Activated CD8-positive, alpha-beta T cell treated with anti-CD3 and anti-CD28 coated beads for 36 hours (primary cell): ENCODE results near the gene PMEL. TPM values are rescaled to one million over a fixed set of nuclear protein-coding genes. Genes with fewer than 3 reads are reported as not detected.
"Not testable (repeated sequence)": the region's sequence is repeated elsewhere in the genome, so short reads cannot be mapped to it uniquely, and the experiment has no call there.

Experiments
- ATAC-seq: fragments of 200-7000 bp; cut with Tn5 transposase; one replicate; pipeline ENCODE4 v1.10.0; 2021; ENCODE audit warnings: mild to moderate bottlenecking, moderate library complexity
- CTCF ChIA-PET: fragments of 350-600 bp; sonication (Branson Sonifier 250); formaldehyde crosslinking; loops from one replicate; lab custom pipeline; 2021; ENCODE audit warnings: antibody characterized with exemption; lab: Charles Lee
- POLR2A ChIA-PET: fragments of 350-600 bp; sonication (Branson Sonifier 250); formaldehyde crosslinking; loops from one replicate; lab custom pipeline; 2021; ENCODE audit warnings: antibody characterized with exemption; lab: Charles Lee
- DNase-seq: peaks from one replicate; pipeline ENCODE4 v3.0.0-alpha.2; 2020
- H3K27ac Mint-ChIP-seq: one replicate; pipeline ENCODE4 v1.8.0; 2021; ENCODE audit warnings: mild to moderate bottlenecking, mixed read lengths
- H3K27me3 Mint-ChIP-seq: one replicate; pipeline ENCODE4 v1.8.0; 2021; ENCODE audit warnings: mixed read lengths
- H3K36me3 Mint-ChIP-seq: one replicate; pipeline ENCODE4 v1.8.0; 2021; ENCODE audit warnings: low read depth, mixed read lengths
- H3K4me1 Mint-ChIP-seq: one replicate; pipeline ENCODE4 v1.8.0; 2021; ENCODE audit warnings: low read depth, mixed read lengths
- H3K4me3 Mint-ChIP-seq: one replicate; pipeline ENCODE4 v1.8.0; 2021; ENCODE audit warnings: mild to moderate bottlenecking, moderate library complexity, mixed read lengths
- H3K9me3 Mint-ChIP-seq: one replicate; pipeline ENCODE4 v1.8.0; 2021; ENCODE audit warnings: mixed read lengths
- intact Hi-C: fragments of 100-400 bp; cut with micrococcal nuclease; formaldehyde crosslinking; loops from one replicate; pipeline ENCODE4 v1.10.0; 2022
- total RNA-seq, 2 experiments: library from RNA; stranded (reverse); gene quantifications; one replicate each; pipeline ENCODE4 v1.2.3, GENCODE V29; 2021
- TF ChIP-seq, protein P1 (sequence below): fragments of 200-600 bp; IDR thresholded peaks from one replicate; pipeline ENCODE4 v1.8.0; 2022; ENCODE audit warnings: antibody characterized with exemption, mild to moderate bottlenecking

PMEL gene
- total RNA-seq, 2 experiments from 2014 or later: 0.65 to 1.2 TPM

DNA sequence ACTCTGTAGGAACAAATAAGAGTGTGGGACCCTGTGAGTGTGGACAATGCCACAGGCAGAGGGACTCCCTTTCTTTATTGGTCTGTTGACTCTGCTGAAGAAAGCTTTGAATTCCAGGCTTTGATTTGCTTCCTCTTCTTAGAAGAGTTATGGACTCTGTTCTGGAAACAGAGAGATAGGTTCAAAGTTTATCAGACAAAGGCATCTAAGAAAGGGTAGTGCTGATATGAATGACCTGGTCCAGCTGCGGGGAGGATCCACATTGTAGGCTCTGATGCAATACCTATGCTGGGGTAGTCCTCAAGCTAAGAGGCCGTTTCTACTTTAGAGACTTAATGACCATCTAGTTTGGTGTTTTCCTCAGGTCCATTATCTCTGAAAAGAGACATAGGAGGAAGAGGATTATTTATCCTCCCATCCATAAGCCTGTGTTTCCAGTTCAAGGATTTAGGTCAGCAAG, 44.3 kb upstream of the PMEL start:
- Mint-ChIP-seq H3K36me3 (no peaks in the 10 kb centered on the region), H3K4me3 (no peak overlapping the region), H3K4me1 (peaks cover 45% of the 10 kb centered on the region), H3K27me3 (no peaks in the 10 kb centered on the region), H3K9me3 (no peaks in the 10 kb centered on the region), H3K27ac (no peak overlapping the region)
- POLR2A ChIA-PET: interaction anchor here (1.6 to 3.1 kb wide), 2 partner anchors 8 to 11 kb away, joined by 4 to 15 read pairs; partner anchors contain the start of gene IKZF4
- DNase-seq (no peak), ATAC-seq (no peak)
- intact Hi-C loops: no loop called here
- TF ChIP-seq, protein P1, sequence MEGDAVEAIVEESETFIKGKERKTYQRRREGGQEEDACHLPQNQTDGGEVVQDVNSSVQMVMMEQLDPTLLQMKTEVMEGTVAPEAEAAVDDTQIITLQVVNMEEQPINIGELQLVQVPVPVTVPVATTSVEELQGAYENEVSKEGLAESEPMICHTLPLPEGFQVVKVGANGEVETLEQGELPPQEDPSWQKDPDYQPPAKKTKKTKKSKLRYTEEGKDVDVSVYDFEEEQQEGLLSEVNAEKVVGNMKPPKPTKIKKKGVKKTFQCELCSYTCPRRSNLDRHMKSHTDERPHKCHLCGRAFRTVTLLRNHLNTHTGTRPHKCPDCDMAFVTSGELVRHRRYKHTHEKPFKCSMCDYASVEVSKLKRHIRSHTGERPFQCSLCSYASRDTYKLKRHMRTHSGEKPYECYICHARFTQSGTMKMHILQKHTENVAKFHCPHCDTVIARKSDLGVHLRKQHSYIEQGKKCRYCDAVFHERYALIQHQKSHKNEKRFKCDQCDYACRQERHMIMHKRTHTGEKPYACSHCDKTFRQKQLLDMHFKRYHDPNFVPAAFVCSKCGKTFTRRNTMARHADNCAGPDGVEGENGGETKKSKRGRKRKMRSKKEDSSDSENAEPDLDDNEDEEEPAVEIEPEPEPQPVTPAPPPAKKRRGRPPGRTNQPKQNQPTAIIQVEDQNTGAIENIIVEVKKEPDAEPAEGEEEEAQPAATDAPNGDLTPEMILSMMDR: no peak
- CTCF ChIA-PET: interaction anchor here (0.9 to 11.7 kb wide), 5 partner anchors 9 to 271 kb away, joined by 3 to 81 read pairs (median 3); partner anchors contain the start of gene SUOX

DNA sequence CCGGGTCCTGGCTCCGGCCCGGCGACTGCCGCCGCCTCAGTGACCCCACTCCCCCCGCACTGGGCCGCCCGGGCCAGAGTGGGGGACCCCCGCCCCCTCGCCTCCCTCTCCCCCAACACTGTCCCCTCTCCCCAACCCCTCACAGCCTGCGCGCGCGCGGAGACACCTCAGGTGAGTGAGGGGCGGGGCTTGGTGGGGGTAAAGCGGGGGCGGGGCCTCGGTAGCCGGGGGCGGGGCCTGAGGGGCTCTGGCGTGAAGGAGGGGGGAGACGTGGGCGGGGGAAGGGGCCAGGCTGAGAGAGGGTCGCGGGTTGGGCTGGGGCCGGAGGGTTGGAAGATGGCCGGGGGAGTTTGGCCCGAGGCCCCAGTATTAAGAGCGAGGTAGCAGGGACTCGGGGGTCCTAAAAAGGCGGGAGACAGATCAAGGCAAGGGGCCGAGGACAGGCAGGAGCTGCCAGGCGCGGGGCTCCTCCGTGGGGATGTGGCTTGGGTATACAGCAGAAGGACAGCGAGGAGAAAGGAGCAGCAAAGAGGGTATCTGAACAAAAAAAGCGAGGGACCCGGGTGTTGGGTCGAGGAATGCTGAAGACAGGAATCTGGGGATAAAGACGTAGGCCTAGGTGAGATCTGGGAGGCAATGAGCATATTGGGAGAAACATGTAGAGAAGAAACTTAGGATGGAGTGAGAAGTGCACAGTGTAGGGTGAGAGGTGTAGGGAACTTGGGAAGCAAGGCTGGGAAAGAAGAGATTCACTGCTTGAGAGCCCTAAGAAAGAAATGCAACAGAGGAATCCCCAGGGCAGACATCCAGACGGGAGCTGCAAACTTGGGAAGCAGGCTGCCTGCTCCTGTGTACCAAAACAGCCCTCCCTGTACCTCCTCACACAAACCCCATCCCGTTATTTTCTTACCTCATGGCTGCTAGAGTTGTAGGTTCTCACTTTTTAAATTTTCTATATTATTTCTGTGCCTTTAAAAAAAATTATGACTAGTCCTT, 42.0 kb upstream of the PMEL start:
- ATAC-seq (peak; percentile 84), DNase-seq (peak; percentile 68)
- Mint-ChIP-seq H3K9me3 (no peaks in the 10 kb centered on the region), H3K27ac (peak overlapping the region; percentile 89), H3K36me3 (no peaks in the 10 kb centered on the region), H3K4me3 (peak overlapping the region; percentile 85), H3K4me1 (peaks cover 41% of the 10 kb centered on the region), H3K27me3 (no peaks in the 10 kb centered on the region)
- ChIA-PET POLR2A (interaction anchor here (0.7 to 1.8 kb wide), 4 partner anchors 11 to 32 kb away, joined by 3 to 13 read pairs (median 4); partner anchors contain the start of gene SUOX), CTCF (interaction anchor here (1.0 to 11.7 kb wide), 5 partner anchors 10 to 269 kb away, joined by 3 to 81 read pairs (median 6); partner anchors contain the start of gene SUOX)
- intact Hi-C loops: no loop called here
- TF ChIP-seq, protein P1: no peak

DNA sequence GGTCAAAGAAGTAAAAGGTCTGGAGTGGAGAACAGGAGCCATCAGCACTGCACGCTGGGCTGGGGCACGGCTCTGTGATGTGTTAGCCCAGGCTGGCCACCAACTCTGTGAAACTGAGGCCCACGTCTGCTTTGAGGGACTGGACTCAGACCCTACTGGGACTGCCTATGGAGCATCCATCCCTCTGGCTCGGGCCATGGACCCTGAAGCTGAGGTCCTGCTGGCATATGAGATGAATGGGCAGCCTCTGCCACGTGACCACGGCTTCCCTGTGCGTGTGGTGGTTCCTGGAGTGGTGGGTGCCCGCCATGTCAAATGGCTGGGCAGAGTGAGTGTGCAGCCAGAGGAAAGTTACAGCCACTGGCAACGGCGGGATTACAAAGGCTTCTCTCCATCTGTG, 38.4 kb upstream of the PMEL start:
- no peak overlapping the region for H3K4me3 Mint-ChIP-seq
- ChIA-PET CTCF (interaction anchor here (1.1 to 11.7 kb wide), 2 partner anchors 7 to 25 kb away, joined by 4 to 81 read pairs; partner anchors contain the start of gene SUOX), POLR2A (no interaction called here)
- no peaks in the 10 kb centered on the region for H3K9me3 Mint-ChIP-seq
- H3K4me1 Mint-ChIP-seq: peaks cover 21% of the 10 kb centered on the region
- no peaks in the 10 kb centered on the region for H3K27me3 Mint-ChIP-seq
- peaks cover 3% of the 10 kb centered on the region for H3K36me3 Mint-ChIP-seq
- H3K27ac Mint-ChIP-seq: no peak overlapping the region
- DNase-seq (no peak), ATAC-seq (no peak)
- intact Hi-C loops: no loop called here
- TF ChIP-seq, protein P1: no peak

GRCh38 chr12:56003376-56003775, 37.5 kb upstream of the PMEL start:
- H3K27me3 Mint-ChIP-seq, H3K36me3 Mint-ChIP-seq, DNase-seq, H3K27ac Mint-ChIP-seq, ATAC-seq, POLR2A ChIA-PET, intact Hi-C loops, H3K9me3 Mint-ChIP-seq, H3K4me3 Mint-ChIP-seq: not testable (repeated sequence)
- H3K4me1 Mint-ChIP-seq: peaks cover 19% of the 10 kb centered on the region
- CTCF ChIA-PET: interaction anchor here (1.1 kb wide), 1 partner anchor 26 kb away, joined by 4 read pairs; no protein-coding TSS in a partner anchor

- POLR2A ChIA-PET: interaction anchor here (0.7 kb wide), 1 partner anchor 104 kb away, joined by 3 read pairs; no protein-coding TSS in a partner anchor
- CTCF ChIA-PET: no interaction called here
These were observed 35.8 kb upstream of the PMEL start for GRCh38 chr12:56001487-56002100.

GRCh38 chr12:55999999-56000540, 34.2 kb upstream of the PMEL start:
- intact Hi-C loops, H3K27ac Mint-ChIP-seq, ATAC-seq, DNase-seq, H3K9me3 Mint-ChIP-seq, POLR2A ChIA-PET, H3K4me3 Mint-ChIP-seq, H3K36me3 Mint-ChIP-seq: not testable (repeated sequence)
- H3K4me1 Mint-ChIP-seq: peaks cover 24% of the 10 kb centered on the region
- CTCF ChIA-PET: interaction anchor here (0.7 to 5.8 kb wide), 3 partner anchors 10 to 28 kb away, joined by 3 to 88 read pairs (median 81); no protein-coding TSS in a partner anchor
- peaks cover 11% of the 10 kb centered on the region for H3K27me3 Mint-ChIP-seq

More at GRCh38 chr12:56001487-56002100, 35.8 kb upstream of the PMEL start:
- Mint-ChIP-seq H3K27ac (no peak overlapping the region), H3K4me1 (peaks cover 18% of the 10 kb centered on the region), H3K9me3 (no peaks in the 10 kb centered on the region), H3K4me3 (no peak overlapping the region), H3K27me3 (peaks cover 10% of the 10 kb centered on the region), H3K36me3 (peaks cover 4% of the 10 kb centered on the region)
- intact Hi-C loops: no loop called here
- no peak for ATAC-seq
- TF ChIP-seq, protein P1: no peak
- no peak for DNase-seq

- ATAC-seq, H3K4me3 Mint-ChIP-seq, H3K36me3 Mint-ChIP-seq, intact Hi-C loops, H3K9me3 Mint-ChIP-seq: not testable (repeated sequence)
- H3K27ac Mint-ChIP-seq: peak overlapping the region; percentile 73
- CTCF ChIA-PET: interaction anchor here (5.7 to 6.2 kb wide), 3 partner anchors 10 to 40 kb away, joined by 55 to 88 read pairs (median 81); no protein-coding TSS in a partner anchor
- POLR2A ChIA-PET: interaction anchor here (0.6 kb wide), 1 partner anchor 119 kb away, joined by 4 read pairs; the partner anchor contains the start of gene ZC3H10
- H3K4me1 Mint-ChIP-seq: peaks cover 24% of the 10 kb centered on the region
- peak; percentile 32 for DNase-seq
- peaks cover 11% of the 10 kb centered on the region for H3K27me3 Mint-ChIP-seq
These were observed 33.7 kb upstream of the PMEL start for GRCh38 chr12:55999522-55999921.
